HG03521 (cell line): ENCODE data around the gene TOMM6.

Experiments used
- ATAC-seq: cut with Tn5 transposase; IDR thresholded peaks from one replicate; pipeline ENCODE4 v1.9.1; 2021; ENCODE audit warnings: mild to moderate bottlenecking, moderate library complexity; ENCODE audit not compliant: unreplicated experiment

The TOMM6 gene

GRCh38 chr6:41787219-41787917 lies at the start of gene TOMM6:
TOMM6 (plus strand) TSS chr6:41787694; CDS start chr6:41787698, 4 bp downstream.
- peak; percentile 79 for ATAC-seq

DNA sequence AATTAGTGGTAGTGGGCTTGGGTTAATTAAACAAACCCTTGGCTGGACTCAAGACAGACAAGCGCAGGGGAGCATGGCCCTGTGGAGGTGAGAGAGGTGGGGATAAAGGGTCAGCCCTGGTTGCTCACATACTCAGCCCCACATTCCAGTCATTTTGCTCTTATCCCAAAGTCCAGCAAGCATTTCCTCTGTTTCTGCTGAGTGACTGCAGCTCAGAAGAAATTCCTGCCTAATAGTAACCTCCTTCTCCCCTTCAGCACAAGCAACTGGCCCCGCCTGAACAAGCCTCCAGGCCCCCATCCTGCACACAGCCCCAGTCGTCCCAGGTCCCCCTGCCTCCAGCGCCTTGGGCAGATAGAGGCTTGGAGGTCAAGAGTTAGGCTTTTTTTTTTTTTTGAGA lies 48.5 kb upstream of the TOMM6 start:
- ATAC-seq, result no peak

DNA sequence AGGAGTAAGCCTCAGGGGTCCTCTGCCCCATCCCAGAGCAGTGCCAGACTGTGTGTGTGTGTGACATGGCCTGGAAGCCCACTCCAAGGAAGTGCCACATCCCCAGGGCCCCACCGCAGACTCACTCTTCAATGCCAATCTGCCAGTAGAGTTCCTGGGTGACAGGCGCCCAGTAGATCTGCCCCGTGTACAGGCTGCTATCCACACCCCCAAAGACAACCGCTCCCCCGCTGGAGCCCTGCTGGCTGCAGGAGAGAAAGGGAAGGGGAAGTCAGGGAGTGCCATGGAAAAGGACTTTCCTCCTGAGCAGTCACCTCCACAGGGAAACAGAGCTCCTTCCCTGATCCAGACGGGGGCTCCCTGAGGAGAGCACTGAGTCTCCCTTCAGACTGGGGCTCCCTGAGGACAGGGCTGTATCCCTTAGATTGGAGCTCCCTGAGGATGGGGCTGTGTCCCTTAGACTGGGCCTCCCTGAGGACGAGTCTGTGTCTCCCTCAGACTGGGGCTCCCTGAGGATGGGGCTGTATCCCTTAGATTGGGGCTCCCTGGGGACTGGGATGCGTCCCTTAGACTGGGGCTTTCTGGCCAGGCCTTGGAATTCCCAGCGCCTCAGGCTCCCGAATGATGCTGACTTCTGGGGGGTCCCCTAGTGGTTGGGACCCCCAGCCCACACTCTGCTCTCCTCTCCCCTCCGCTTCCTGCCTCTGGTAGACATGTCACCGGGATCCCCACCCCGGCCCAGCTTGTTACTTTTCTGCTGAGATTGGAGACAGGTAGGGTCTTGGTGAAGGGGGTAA lies 46.9 kb upstream of the TOMM6 start:
- no peak for ATAC-seq

GRCh38 chr6:41741625-41742490 lies 45.6 kb upstream of the TOMM6 start:
- ATAC-seq, result no peak

DNA sequence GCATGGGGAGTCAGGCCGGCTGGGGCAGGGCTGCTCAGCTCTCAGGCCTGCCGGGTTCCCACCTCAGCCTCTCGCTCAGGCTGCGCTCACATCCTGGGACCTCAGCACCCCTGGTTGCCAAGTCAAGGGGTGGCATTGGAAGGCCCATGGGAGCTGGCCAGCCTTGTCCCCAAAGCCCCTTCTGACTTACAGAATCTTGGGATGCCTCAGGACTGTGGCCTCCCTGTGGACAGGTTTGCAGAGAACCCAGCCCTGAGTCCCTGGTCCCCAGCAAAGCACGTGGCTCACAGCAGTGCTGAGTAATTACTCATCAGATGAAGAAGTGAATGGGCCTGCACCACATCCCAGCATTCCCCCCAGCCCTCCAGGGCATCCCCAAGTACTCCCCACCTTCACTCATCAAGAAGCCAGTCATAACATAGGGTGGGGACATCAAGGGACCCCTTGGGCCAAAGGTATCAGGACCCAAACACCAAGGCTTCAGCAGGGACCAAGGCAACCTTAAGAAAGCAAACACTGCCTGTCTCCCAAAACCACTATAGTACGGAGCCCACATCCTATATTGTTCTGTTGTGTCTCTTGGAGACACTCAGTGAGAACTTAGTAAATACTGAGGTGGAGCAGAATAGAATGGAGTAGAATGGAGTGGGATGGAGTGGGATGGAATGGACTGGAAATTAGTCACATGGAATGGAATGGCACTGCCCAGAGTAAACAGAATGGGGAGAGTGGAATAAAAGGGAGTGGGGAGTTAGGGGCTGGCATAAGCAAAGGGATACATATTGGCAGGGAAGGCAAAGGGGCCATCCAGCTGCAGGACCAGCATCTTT lies 43.9 kb upstream of the TOMM6 start:
- ATAC-seq, result no peak

- no peak for ATAC-seq
Measured at GRCh38 chr6:41744236-41744787, 43.2 kb upstream of the TOMM6 start.

GRCh38 chr6:41746107-41746506 lies 41.4 kb upstream of the TOMM6 start:
- ATAC-seq, result no peak

DNA sequence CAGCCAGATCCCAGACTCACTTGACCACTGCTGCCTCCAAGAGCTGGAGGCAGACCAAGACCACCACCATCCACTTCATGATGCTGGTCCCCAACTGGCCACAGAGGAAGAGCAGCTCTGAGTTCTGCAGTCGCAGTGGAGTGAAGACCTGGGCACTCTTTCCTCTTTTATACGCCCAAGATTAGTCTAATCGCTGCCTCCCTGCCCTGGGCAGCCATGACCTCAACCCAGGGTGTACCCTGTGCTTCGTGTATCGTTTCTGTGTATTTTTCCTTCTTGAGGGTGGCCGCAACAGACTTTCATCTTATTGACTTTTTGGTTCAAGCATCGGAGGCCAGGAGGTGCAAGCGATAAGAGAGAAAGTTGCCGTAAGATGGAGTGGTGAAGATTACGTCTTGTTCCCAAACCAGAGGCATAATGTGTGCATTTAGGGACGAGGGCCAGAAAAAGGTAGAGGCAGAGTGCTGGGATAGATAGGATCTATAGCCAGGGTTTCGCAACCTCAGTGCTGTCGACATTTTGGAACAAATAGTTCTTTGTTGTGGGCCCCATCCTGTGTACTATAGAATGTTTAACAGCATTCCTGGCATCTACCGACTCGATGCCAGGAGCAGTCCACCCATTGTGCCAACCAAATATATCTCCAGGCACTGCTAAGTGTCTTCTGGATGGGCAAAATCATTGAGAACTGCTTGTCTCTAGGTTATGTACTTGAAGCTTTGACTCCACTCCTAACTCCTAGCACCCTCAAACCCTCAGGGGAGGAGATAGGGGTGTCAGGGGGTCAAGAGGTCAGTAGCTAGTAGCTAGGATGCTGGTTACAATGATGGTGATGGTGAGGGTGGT lies 40.0 kb upstream of the TOMM6 start, which contains the start of gene PGC:
Gene PGC, minus strand, starts transcription at position 142 of the 846 bp plus-strand sequence. Its CDS starts 63 bp downstream, at position 79.
- no peak for ATAC-seq

DNA sequence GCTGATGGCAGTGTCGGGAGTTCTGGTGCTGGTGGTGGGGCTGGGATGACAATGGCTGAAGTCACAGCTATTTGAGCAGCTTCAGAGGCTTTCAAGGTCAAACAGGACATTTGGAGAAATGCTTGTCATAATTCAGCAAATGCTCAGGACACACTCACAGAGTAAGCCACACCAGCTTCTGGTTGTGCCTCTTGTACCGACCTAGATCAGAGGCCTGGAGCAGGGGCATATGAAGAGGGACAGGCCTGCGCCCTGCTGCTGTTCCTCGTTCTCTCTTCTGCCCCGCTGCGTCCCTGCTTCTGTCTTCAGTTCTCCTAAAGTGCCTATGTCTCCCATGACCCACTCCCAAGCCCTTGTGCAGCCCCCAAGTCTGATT lies 39.4 kb upstream of the TOMM6 start:
- ATAC-seq, result no peak

- no peak for ATAC-seq
Measured at GRCh38 chr6:41748542-41748941, 39.0 kb upstream of the TOMM6 start.

- no peak for ATAC-seq
Measured at GRCh38 chr6:41750374-41750773, 37.1 kb upstream of the TOMM6 start.

- no peak for ATAC-seq
Measured at GRCh38 chr6:41755895-41756294, 31.6 kb upstream of the TOMM6 start.

DNA sequence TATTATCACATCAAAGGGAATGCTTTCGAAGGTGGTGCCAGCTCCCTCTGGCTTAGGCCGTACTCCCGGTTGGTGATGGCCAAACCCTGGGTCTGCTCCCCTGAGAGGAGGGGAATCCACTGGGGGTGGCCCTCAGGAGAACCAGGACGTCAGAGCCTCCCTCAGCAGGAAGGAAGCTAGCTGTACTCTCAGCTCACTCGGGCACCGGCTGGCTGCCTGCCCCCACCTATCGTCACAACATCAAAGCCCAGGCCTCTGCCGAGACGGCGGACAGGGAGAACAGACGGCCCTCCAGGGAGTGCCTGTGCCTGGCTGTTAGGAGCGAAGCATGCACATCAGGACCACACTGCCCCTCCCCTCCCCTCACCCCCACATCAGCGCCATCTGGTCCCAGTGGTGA lies 31.1 kb upstream of the TOMM6 start:
- no peak for ATAC-seq

DNA sequence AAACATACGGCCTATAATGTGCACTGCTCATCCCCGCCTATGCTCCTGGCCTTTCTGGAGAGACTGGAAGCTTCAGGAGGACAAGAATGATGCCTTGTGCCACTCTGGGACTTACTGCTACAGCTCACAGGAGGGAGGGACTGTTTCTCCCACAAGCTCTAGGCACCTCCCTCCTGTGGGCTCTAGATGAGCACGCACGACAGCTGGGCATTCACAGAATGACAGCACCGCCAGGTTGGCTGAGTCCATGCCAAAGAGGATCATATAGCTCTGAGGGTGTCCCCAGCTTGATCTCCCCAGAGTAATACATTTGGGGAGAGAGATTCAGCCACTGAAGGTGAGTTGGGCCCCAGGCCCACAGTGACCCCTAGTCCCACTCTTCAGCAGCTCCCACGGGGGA lies 30.2 kb upstream of the TOMM6 start:
- no peak for ATAC-seq

- ATAC-seq, result no peak
Measured at GRCh38 chr6:41757931-41758640, 29.4 kb upstream of the TOMM6 start.

- no peak for ATAC-seq
Measured at GRCh38 chr6:41758641-41759035, 28.9 kb upstream of the TOMM6 start.

- no peak for ATAC-seq
Measured at GRCh38 chr6:41759106-41759904, 28.2 kb upstream of the TOMM6 start.
